WTC11 (cell line): ENCODE data around the gene CEP63. TPM values are rescaled to one million over a fixed set of nuclear protein-coding genes. Genes with fewer than 3 reads are reported as not detected.

Experiments used
- ATAC-seq: fragments of 200-7000 bp; cut with Tn5 transposase; 2 replicates; pipeline ENCODE4 v1.10.0; 2021; ENCODE audit warnings: mild to moderate bottlenecking, moderate library complexity
- CTCF ChIA-PET: fragments of 300-600 bp; sonication (Branson Sonifier 250); formaldehyde crosslinking; loops from one replicate; lab custom pipeline; 2021; ENCODE audit warnings: antibody characterized with exemption; lab: Charles Lee
- POLR2A ChIA-PET: fragments of 350-600 bp; sonication (Branson Sonifier 250); formaldehyde crosslinking; loops from one replicate; lab custom pipeline; 2021; ENCODE audit warnings: antibody characterized with exemption; lab: Charles Lee
- DNase-seq: peaks from one replicate; pipeline ENCODE4 v3.0.0; 2021; ENCODE audit warnings: low spot score
- H3K27ac Mint-ChIP-seq: 2 replicates; pipeline ENCODE4 v1.8.0; 2021; ENCODE audit warnings: mixed read lengths
- H3K27me3 Mint-ChIP-seq: 2 replicates; pipeline ENCODE4 v1.8.0; 2021; ENCODE audit warnings: low read depth, mild to moderate bottlenecking, moderate library complexity, mixed read lengths
- H3K36me3 Mint-ChIP-seq: 2 replicates; pipeline ENCODE4 v1.8.0; 2021; ENCODE audit warnings: mixed read lengths
- H3K4me1 Mint-ChIP-seq: 2 replicates; pipeline ENCODE4 v1.8.0; 2022; ENCODE audit warnings: mixed read lengths
- H3K4me3 Mint-ChIP-seq: 2 replicates; pipeline ENCODE4 v1.8.0; 2021; ENCODE audit warnings: mild to moderate bottlenecking, moderate library complexity, mixed read lengths
- H3K9me3 Mint-ChIP-seq: 2 replicates; pipeline ENCODE4 v1.8.0; 2021; ENCODE audit warnings: mixed read lengths
- AFF4 ChIP-seq: sonication (generic); formaldehyde crosslinking; IDR thresholded peaks from 2 replicates; pipeline ENCODE4 v1.8.1; 2023; ENCODE audit warnings: mild to moderate bottlenecking, missing genetic modification reagents, borderline replicate concordance
- CREB1 ChIP-seq: sonication (generic); formaldehyde crosslinking; IDR thresholded peaks from 2 replicates; pipeline ENCODE4 v1.8.0; 2023; ENCODE audit warnings: mild to moderate bottlenecking, missing genetic modification reagents
- CTCF ChIP-seq: fragments of 200-600 bp; IDR thresholded peaks from 2 replicates; pipeline ENCODE4 v1.8.0; 2022; ENCODE audit warnings: antibody characterized with exemption
- JUN ChIP-seq: sonication (generic); formaldehyde crosslinking; IDR thresholded peaks from 2 replicates; pipeline ENCODE4 v1.8.0; 2023; ENCODE audit warnings: mild to moderate bottlenecking, missing genetic modification reagents
- MLX ChIP-seq: sonication (generic); formaldehyde crosslinking; IDR thresholded peaks from 2 replicates; pipeline ENCODE4 v1.8.1; 2023; ENCODE audit warnings: mild to moderate bottlenecking, missing genetic modification reagents, moderate library complexity
- NFE2L1 ChIP-seq: sonication (generic); formaldehyde crosslinking; IDR thresholded peaks from 2 replicates; pipeline ENCODE4 v1.8.1; 2023; ENCODE audit warnings: missing genetic modification reagents
- NFYB ChIP-seq: sonication (generic); formaldehyde crosslinking; conservative IDR thresholded peaks from 2 replicates; pipeline ENCODE4 v1.8.0; 2022; ENCODE audit warnings: low read depth, missing genetic modification reagents
- SMAD4 ChIP-seq: sonication (generic); formaldehyde crosslinking; IDR thresholded peaks from 2 replicates; pipeline ENCODE4 v1.8.0; 2022; ENCODE audit warnings: mild to moderate bottlenecking, missing genetic modification reagents
- TEAD4 ChIP-seq: sonication (generic); formaldehyde crosslinking; IDR thresholded peaks from 2 replicates; pipeline ENCODE4 v1.8.0; 2022; ENCODE audit warnings: mild to moderate bottlenecking, missing genetic modification reagents
- USF2 ChIP-seq: sonication (generic); formaldehyde crosslinking; IDR thresholded peaks from 2 replicates; pipeline ENCODE4 v1.8.1; 2023; ENCODE audit warnings: mild to moderate bottlenecking, missing genetic modification reagents, moderate library complexity
- ZNF281 ChIP-seq: sonication (generic); formaldehyde crosslinking; IDR thresholded peaks from 2 replicates; pipeline ENCODE4 v1.8.0; 2023; ENCODE audit warnings: mild to moderate bottlenecking, missing genetic modification reagents
- total RNA-seq: library from RNA; stranded (reverse); gene quantifications from 3 replicates; pipeline ENCODE4 v1.2.3, GENCODE V29; 2021

The CEP63 gene
- total RNA-seq, 1 experiment from 2014 or later, result 28.0 TPM

GRCh38 chr3:134463676-134464063 is 22.2 kb upstream of the CEP63 start:
- H3K27me3 Mint-ChIP-seq, result no peaks in the 10 kb centered on the region
- no peaks in the 10 kb centered on the region for H3K36me3 Mint-ChIP-seq
- peak overlapping the region; percentile 84 for H3K27ac Mint-ChIP-seq
- ChIA-PET CTCF (interaction anchor here (1.6 to 1.8 kb wide), 2 partner anchors 10 to 150 kb away, joined by 7 to 21 read pairs; no protein-coding TSS in a partner anchor), POLR2A (interaction anchor here (1.2 kb wide), 1 partner anchor 90 kb away, joined by 4 read pairs; the partner anchor contains the start of gene AMOTL2)
- no peak for DNase-seq
- no peaks in the 10 kb centered on the region for H3K9me3 Mint-ChIP-seq
- peak overlapping the region; percentile 47 for H3K4me3 Mint-ChIP-seq
- TF ChIP-seq SMAD4 (CRISPR knock-in tag) (no peak), JUN (CRISPR knock-in tag) (no peak), USF2 (CRISPR knock-in tag) (no peak)
- peaks cover 37% of the 10 kb centered on the region for H3K4me1 Mint-ChIP-seq
- ATAC-seq, result peak; percentile 64

GRCh38 chr3:134464064-134464688 is 21.7 kb upstream of the CEP63 start:
- peak overlapping the region; percentile 84 for H3K27ac Mint-ChIP-seq
- DNase-seq (peak; percentile 80), ATAC-seq (peak; percentile 76)
- peaks cover 37% of the 10 kb centered on the region for H3K4me1 Mint-ChIP-seq
- no peaks in the 10 kb centered on the region for H3K27me3 Mint-ChIP-seq
- TF ChIP-seq NFE2L1 (CRISPR knock-in tag), result no peak
- peak; percentile 85 for TF ChIP-seq TEAD4
- TF ChIP-seq CTCF, result no peak
- no peak for TF ChIP-seq ZNF281
- no peak for TF ChIP-seq MLX (CRISPR knock-in tag)
- POLR2A ChIA-PET, result interaction anchor here (1.2 to 1.5 kb wide), 2 partner anchors 90 to 93 kb away, joined by 4 read pairs; partner anchors contain the start of gene AMOTL2
- H3K4me3 Mint-ChIP-seq, result peak overlapping the region; percentile 47
- CTCF ChIA-PET, result interaction anchor here (0.9 to 1.8 kb wide), 7 partner anchors 10 to 155 kb away, joined by 3 to 21 read pairs (median 4); partner anchors contain the start of gene AMOTL2
- H3K36me3 Mint-ChIP-seq, result no peaks in the 10 kb centered on the region
- no peaks in the 10 kb centered on the region for H3K9me3 Mint-ChIP-seq

- ATAC-seq (no peak; the same call in 1 of the 2 replicates), DNase-seq (no peak)
- POLR2A ChIA-PET, result interaction anchor here (1.2 to 1.5 kb wide), 2 partner anchors 91 to 94 kb away, joined by 4 read pairs; partner anchors contain the start of gene AMOTL2
- H3K27me3 Mint-ChIP-seq, result no peaks in the 10 kb centered on the region
- peak overlapping the region; percentile 84; the same call in 1 of the 2 replicates for H3K27ac Mint-ChIP-seq
- H3K36me3 Mint-ChIP-seq, result no peaks in the 10 kb centered on the region
- CTCF ChIA-PET, result interaction anchor here (0.9 to 1.8 kb wide), 7 partner anchors 9 to 156 kb away, joined by 3 to 21 read pairs (median 4); partner anchors contain the start of gene AMOTL2
- peaks cover 37% of the 10 kb centered on the region for H3K4me1 Mint-ChIP-seq
- H3K4me3 Mint-ChIP-seq, result peak overlapping the region; percentile 47; the same call in 1 of the 2 replicates
- TF ChIP-seq AFF4 (no peak), CREB1 (no peak), NFYB (CRISPR knock-in tag) (no peak)
- H3K9me3 Mint-ChIP-seq, result no peaks in the 10 kb centered on the region
Observed at GRCh38 chr3:134464689-134465365, 21.0 kb upstream of the CEP63 start.
